ENCODE data around the gene HIC1. TPM values are rescaled to one million over a fixed set of nuclear protein-coding genes. Genes with fewer than 3 reads are reported as not detected.
A peak's percentile ranks its signal among the peaks of the same experiment; 100 is the strongest.

The HIC1 gene
- polyA plus RNA-seq, 3 donors, result 13.5 to 31.6 (median 23.6) TPM

GRCh38 chr17:2022647-2023240 lies 32.2 kb upstream of the HIC1 start:
- DNase-seq (ENCODE audit: extremely low read depth in 1 of 11, low read depth in 9 of 11, low spot score in 4 of 11), result no peak

GRCh38 chr17:2023256-2023655 lies 31.6 kb upstream of the HIC1 start:
- no peak for DNase-seq (ENCODE audit: extremely low read depth in 1 of 11, low read depth in 9 of 11, low spot score in 4 of 11)

- peak in 2 of 11 donors; percentile 64 to 72 for DNase-seq (ENCODE audit: extremely low read depth in 1 of 11, low read depth in 9 of 11, low spot score in 4 of 11)
Observed at GRCh38 chr17:2023692-2024571, 31.0 kb upstream of the HIC1 start.

GRCh38 chr17:2024572-2025219 lies 30.2 kb upstream of the HIC1 start:
- no peak for DNase-seq (ENCODE audit: extremely low read depth in 1 of 11, low read depth in 9 of 11, low spot score in 4 of 11)

- peak in 4 of 11 donors; percentile 55 to 66 (median 56) for DNase-seq (ENCODE audit: extremely low read depth in 1 of 11, low read depth in 9 of 11, low spot score in 4 of 11)
Observed at GRCh38 chr17:2025220-2025621, 29.7 kb upstream of the HIC1 start, which contains the start of gene RTN4RL1. Gene RTN4RL1 (minus strand): TSS chr17:2025334. CDS start chr17:2024865, 469 bp downstream.

GRCh38 chr17:2025622-2026309 lies 29.1 kb upstream of the HIC1 start:
- DNase-seq (ENCODE audit: extremely low read depth in 1 of 11, low read depth in 9 of 11, low spot score in 4 of 11), result peak in 4 of 11 donors; percentile 22 to 73 (median 68)

GRCh38 chr17:2027528-2028233 lies 27.2 kb upstream of the HIC1 start:
- DNase-seq (ENCODE audit: extremely low read depth in 1 of 11, low read depth in 9 of 11, low spot score in 4 of 11), result no peak

- no peak for DNase-seq (ENCODE audit: extremely low read depth in 1 of 11, low read depth in 9 of 11, low spot score in 4 of 11)
Observed at GRCh38 chr17:2028234-2028614, 26.7 kb upstream of the HIC1 start.

GRCh38 chr17:2028737-2029136 lies 26.2 kb upstream of the HIC1 start:
- DNase-seq (ENCODE audit: extremely low read depth in 1 of 11, low read depth in 9 of 11, low spot score in 4 of 11), result no peak

- peak in 3 of 11 donors; percentile 76 to 86 (median 81) for DNase-seq (ENCODE audit: extremely low read depth in 1 of 11, low read depth in 9 of 11, low spot score in 4 of 11)
Observed at GRCh38 chr17:2029911-2030778, 24.8 kb upstream of the HIC1 start, which contains the start of gene DPH1. Gene DPH1 (plus strand): TSS chr17:2030153. CDS start chr17:2030170, 17 bp downstream.

- DNase-seq (ENCODE audit: extremely low read depth in 1 of 11, low read depth in 9 of 11, low spot score in 4 of 11), result no peak
Observed at GRCh38 chr17:2030779-2031163, 24.1 kb upstream of the HIC1 start.

- no peak for DNase-seq (ENCODE audit: extremely low read depth in 1 of 11, low read depth in 9 of 11, low spot score in 4 of 11)
Observed at GRCh38 chr17:2033153-2033552, 21.8 kb upstream of the HIC1 start.

- DNase-seq (ENCODE audit: extremely low read depth in 1 of 11, low read depth in 9 of 11, low spot score in 4 of 11), result no peak
Observed at GRCh38 chr17:2034157-2034556, 20.7 kb upstream of the HIC1 start.

- no peak for DNase-seq (ENCODE audit: extremely low read depth in 1 of 11, low read depth in 9 of 11, low spot score in 4 of 11)
Observed at GRCh38 chr17:2034806-2035540, 19.9 kb upstream of the HIC1 start.

- DNase-seq (ENCODE audit: extremely low read depth in 1 of 11, low read depth in 9 of 11, low spot score in 4 of 11), result no peak
Observed at GRCh38 chr17:2035541-2036488, 19.1 kb upstream of the HIC1 start.

- no peak for DNase-seq (ENCODE audit: extremely low read depth in 1 of 11, low read depth in 9 of 11, low spot score in 4 of 11)
Observed at GRCh38 chr17:2037155-2037554, 17.7 kb upstream of the HIC1 start.
